Stimulated activated CD4-positive, alpha-beta T cell treated with anti-CD3 and anti-CD28 coated beads, Interleukin-2, amount 100 ng/mL, for 4 hours (primary cell): ENCODE results near the gene ERF.

Experiments
- DNase-seq: peaks from one replicate; pipeline ENCODE4 v3.0.0-alpha.2; 2020; ENCODE audit warnings: low read depth

The ERF gene

GRCh38 chr19:42254089-42254849 is 659 bp downstream of the ERF start:
- peak; percentile 77 for DNase-seq

DNA sequence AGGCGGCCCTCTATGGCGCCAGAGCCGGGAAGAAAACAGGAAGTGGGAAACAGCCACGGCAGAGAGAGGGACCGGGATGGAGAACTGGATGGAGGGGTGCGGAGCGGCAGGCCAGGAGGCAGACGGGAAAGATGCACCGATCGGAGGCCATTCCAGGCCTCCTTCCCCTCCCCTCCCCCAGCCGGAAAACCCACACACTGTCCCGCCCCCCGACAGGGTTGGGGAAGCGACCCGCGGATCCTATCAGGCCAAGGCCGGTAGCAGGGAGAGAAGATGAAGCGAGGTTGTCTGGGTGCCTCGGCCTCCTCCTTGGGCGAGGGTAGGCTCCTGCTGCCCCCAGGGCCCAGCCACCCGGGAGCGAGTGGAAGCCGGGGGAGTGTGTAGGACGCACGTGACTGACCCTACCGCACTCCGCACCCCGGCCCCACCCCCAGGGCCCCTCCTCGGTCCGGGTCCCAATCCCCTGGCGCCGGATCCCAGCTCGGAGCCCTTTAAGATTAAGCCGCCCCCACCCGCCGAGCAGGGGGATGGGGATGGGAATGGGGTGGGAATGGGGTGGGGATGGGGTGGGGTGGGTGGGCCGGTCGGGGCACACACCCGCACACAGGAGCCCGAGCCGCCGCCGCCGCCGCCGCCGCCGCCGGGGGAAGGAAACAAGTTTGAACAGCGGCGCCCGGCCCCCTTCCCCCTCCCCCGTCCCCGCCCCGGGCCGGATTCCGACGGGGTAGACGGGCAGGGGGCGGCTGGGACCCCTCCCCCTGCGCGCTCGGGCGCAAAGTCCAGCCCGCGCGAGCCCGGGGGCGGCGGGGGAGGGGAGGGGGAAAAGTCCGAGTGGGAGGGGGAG is 1.5 kb downstream of the ERF start:
- peak; percentile 47 for DNase-seq

GRCh38 chr19:42252365-42253244 is 2.3 kb downstream of the ERF start:
- no peak for DNase-seq

GRCh38 chr19:42251572-42252358 is 3.2 kb downstream of the ERF start:
- DNase-seq = no peak

DNA sequence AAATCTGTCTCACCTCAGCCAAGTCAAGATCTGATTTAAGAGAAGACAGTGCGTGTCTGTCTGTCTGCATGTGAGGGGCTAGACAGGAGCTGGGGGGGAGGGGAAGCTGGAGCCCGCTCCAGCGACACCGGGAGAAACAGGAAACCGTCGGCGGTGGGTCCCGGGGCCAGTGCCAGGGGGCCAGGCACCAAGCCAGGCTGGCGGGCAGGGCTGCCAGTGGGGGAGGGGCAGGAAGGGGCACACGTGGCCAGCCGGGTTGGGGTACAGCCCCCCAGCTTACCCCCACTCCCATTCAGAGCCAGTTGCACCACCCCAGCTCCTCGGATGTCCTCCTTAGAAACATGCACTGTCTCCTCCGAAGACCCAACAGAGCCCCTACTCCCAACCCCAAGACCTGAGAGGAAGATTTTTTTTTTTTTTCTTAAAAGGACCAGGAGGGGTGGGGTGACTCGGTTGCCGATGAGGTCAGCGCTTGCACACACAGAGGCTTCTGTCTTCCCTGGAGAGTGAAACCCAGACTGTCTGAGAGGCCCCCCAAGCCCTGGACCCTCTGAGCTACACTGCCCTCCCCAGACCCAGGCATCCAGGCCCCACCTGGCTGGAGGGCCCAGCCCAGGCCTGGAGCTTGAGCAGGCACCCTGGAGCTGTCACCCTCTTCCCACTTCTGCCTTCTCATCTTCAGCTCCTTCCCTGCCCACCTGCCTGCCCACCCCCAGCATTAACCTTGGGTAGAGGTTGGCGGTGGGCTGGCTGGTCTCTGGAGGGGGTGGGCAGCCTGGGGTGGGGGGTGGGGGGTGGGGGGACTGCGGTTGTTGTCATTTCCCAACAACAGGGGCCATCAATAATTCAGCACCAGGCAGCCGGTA is 4.0 kb downstream of the ERF start:
- DNase-seq = no peak

DNA sequence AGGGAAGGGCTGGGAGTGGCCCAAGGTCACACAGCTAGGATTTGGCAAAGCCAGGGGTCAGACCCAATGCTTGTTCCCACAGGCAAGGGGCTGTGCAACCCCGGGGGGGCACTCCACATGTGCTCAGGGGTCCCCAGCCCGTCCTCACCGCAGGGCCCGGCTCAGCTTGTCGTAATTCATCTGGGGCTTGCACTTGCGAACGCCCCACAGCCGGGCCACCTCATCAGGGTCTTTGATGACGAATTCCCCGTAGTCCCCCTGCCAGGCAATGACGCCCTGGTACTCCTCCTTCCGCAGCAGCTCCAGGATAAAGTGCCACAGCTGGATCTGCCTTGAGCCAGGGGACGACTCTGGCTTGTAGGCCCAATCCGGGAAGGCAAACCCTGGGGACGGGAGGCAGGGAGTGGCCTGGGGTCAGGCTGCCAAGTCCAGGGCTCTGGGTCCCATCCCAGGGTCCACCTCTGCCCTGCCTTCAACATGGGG is 4.7 kb downstream of the ERF start:
- DNase-seq = no peak

DNA sequence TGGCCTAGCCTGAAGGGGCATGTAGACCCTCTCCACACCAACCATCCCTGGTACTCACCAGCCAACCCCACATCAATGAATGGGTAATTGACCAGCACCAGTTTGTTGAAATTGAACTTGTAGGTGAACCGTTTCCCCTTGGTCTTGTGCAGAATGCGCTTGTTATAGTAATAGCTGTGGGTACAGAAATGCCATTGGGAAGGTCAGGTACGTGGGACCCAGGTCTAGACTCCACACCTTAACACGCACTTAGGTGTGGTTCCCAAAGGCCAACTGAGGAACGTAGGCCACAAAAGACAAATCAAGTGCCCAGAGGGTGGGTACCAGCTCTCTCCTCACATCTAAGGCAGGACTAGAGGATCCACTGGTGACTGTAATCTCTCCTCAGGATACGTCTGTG is 5.2 kb downstream of the ERF start:
- no peak for DNase-seq

- no peak for DNase-seq
Observed at GRCh38 chr19:42249149-42249750, 5.7 kb downstream of the ERF start.

GRCh38 chr19:42248270-42249148 is 6.4 kb downstream of the ERF start:
- DNase-seq = no peak

DNA sequence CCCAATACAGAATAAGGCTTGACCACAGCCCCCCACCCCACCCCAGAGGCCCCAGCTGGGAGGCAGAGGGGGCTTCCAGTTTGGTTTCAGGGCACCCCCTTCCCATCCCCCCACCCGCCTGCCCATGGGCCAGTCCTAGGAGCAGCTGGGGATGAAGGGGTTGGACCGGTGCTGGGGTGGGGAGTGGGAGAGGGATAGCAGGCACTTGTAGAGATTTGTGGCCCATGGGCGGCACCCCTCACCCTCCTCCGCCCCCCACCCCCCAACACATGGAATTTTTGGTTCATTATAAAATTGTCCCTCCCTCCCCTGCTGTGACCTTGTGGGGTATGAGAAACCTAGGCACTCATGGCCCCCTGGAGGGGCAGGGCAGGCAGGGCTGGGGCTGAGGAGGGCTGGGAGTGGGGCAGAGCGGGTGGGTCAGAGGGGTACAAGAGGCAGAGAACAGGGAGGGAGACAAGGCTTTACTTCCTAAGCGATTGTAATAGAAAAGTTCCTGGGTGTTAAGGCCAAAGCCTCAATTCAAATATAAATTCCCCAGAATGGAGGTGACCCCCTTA is 7.2 kb downstream of the ERF start:
- DNase-seq = no peak

DNA sequence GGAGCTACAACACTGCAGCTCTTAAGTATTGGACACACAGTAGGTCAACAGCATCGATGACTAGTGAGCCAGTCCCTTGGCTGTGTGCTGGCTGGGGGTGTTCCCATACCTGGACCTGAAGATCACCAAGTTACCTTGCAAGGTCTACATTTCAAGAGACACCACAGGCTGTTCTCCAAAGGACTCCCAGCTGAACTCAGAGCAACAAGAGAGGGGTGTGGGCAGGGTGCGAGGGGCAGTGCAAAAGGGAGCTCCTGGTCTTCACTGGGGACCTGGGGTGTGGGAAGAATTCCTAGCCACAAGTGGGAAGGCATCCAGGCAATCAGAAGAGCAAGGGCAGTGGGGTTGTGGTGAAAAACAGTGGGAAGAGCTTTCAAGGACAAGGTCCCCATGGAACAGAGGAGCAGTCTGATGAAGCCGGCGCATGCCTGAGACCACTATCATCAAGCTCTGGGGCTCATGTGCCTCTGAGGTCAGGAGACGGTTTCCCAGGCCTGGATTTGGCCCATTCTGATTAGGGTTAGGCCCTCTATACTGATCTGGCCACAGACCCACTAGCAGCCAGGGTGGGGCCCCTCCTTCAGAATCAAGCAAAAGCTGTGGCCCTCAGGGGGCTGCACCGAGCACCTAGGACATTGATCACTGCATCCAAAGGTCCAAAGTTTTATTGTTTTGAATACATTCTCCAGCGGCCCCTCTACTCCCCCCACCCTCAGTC is 7.8 kb downstream of the ERF start:
- no peak for DNase-seq

GRCh38 chr19:42246143-42246921 is 8.6 kb downstream of the ERF start:
- DNase-seq = no peak

DNA sequence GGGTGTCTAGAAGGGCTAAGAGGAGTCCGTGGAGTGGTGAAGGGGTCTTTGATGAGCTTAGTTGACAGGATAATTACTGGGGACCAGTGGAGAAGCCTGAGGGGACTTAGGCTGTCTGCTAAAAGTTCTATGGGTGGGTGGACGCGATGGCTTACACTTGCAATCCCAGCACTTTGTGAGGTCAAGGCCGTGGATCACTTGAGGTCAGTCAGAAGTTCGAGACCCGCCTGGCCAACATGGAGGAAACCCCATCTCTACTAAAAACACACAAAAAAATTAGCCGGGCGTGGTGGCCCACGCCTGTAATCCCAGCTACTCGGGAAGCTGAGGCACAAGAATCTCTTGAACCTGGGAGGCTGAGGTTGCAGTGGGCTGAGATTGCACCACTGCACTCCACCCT is 9.7 kb downstream of the ERF start:
- no peak for DNase-seq

DNA sequence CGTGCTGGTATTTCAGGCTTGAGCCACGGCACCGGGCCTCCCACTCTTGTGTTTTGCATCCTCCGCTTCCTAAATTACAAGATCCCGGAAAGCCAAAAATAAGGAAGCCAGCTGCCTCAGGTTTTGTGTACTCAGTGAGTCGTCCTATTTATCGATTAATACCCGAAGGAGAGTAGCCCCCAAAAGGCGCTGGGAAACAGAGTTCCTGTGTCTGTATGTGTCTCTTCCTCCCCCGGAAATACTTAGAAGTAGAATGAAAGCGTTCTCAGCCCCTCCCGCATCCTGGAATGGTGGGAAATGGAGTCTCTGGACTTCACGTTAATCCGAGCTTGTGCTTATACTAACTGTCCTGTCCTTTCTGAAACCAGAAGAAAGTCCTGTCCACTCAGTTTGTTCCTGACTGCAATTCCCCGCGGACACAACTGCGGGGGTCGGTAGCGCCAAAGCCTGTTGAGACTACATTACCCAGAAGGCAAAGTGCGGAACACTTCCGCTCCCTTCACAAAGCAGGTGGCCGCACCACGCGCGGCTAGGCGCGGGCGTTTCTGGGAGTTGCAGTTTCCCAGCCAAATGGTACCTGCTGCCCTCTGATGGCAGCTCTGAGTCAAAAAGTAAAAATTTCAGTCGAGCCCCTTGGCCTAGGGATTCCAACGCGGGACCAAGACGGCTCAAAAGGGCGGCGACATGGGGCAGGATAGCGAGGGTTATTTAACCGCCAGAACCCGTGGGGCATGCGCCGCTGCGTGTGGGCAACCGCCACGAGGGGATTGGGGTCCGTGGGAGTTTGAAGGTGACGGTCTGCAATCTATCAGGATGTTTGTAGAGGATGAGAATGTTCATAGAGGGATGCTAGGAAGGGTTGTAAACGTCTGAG is 10.3 kb downstream of the ERF start:
- DNase-seq = peak; percentile 90

- DNase-seq = peak; percentile 94
Observed at GRCh38 chr19:42242512-42243409, 12.2 kb downstream of the ERF start, which contains the start of gene GSK3A. Gene GSK3A (minus strand): TSS chr19:42242602. CDS start chr19:42242465, 137 bp downstream.
